ENCODE measurements around the gene DLGAP4. TPM values are rescaled to one million over a fixed set of nuclear protein-coding genes. Genes with fewer than 3 reads are reported as not detected.

Gene DLGAP4
- polyA plus RNA-seq, 1 donor (not counting 4 experiments of a cell fraction or from before 2014, with no cell fraction given) = 9.6 TPM

GRCh38 chr20:36367907-36368799 lies 62.0 kb downstream of the DLGAP4 start:
- Histone ChIP-seq H3K79me2 (ENCODE audit: control insufficient read depth, insufficient read depth, low read length) (no peaks in the 10 kb centered on the region), H3K9me3 (ENCODE audit: control insufficient read depth, low read depth, low read length) (no peaks in the 10 kb centered on the region), H3K9me1 (ENCODE audit: control insufficient read depth, extremely low read depth, insufficient read depth, low read length) (no peaks in the 10 kb centered on the region), H3K9ac (ENCODE audit: control insufficient read depth, extremely low read depth, insufficient read depth, low read length) (no peak overlapping the region), H3K27me3 (ENCODE audit: control insufficient read depth, extremely low read depth, insufficient read depth, low read length) (no peaks in the 10 kb centered on the region), H3K36me3 (ENCODE audit: control insufficient read depth in 2 of 2, extremely low read depth in 1 of 2, insufficient read depth in 2 of 2, low read length in 2 of 2) (no peaks in the 10 kb centered on the region), H3K4me1 (ENCODE audit: control insufficient read depth, extremely low read depth, insufficient read depth, low read length) (no peaks in the 10 kb centered on the region), H3K4me3 (ENCODE audit: control insufficient read depth in 2 of 3, extremely low read depth in 1 of 3, insufficient read depth in 2 of 3, low read depth in 1 of 3, low read length in 3 of 3) (no peak overlapping the region), H3K4me2 (ENCODE audit: control insufficient read depth, extremely low read depth, insufficient read depth, low read depth, low read length) (no peak overlapping the region), H4K20me1 (ENCODE audit: control insufficient read depth, extremely low read depth, insufficient read depth, low read length) (peaks cover 2% of the 10 kb centered on the region), H2AFZ (ENCODE audit: control insufficient read depth, low read length) (no peak overlapping the region), H3K27ac (ENCODE audit: control insufficient read depth, insufficient read depth, low read length) (no peak overlapping the region)
- dilution Hi-C loops (cut with MboI; ENCODE audit: extremely low pct_ligation_motif_present, low sequenced_read_pairs) = no loop called here
- DNase-seq (ENCODE audit: low read depth, low spot score) (no peak), FAIRE-seq (no peak)
- TF ChIP-seq CTCF (optimal IDR thresholded peaks at IDR 0.05 in 1 of 3, IDR thresholded peaks at IDR 0.05 in 1 of 3, conservative IDR thresholded peaks at IDR 0.05 in 1 of 3; ENCODE audit: extremely low read depth in 1 of 3, insufficient read depth in 2 of 3, low read length in 3 of 3) (no peak), EZH2 (IDR thresholded peaks at IDR 0.05; ENCODE audit: low read length) (no peak)

DNA sequence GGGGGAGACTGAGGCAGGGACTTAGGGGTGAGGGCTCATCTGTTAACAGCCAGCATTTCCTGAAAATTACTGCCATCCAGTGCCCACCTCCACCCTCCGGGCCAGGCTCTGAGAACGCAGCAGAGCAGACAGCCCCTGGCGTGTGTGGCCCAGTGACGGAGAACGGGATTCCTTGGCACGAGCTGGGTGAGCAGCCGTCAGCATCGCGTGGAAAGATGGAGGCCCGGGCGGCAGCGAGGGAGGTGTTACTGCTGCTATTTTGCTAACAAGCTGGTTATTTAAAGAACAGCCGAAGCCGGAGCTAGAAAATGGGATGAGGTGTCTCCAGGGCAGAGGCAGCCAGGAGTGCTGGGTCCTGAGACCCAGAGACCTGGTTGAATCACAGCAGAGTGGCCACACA lies 62.7 kb downstream of the DLGAP4 start:
- Histone ChIP-seq H3K9ac (ENCODE audit: control insufficient read depth, extremely low read depth, insufficient read depth, low read length) (no peak overlapping the region), H3K4me3 (ENCODE audit: control insufficient read depth in 2 of 3, extremely low read depth in 1 of 3, insufficient read depth in 2 of 3, low read depth in 1 of 3, low read length in 3 of 3) (no peak overlapping the region), H3K79me2 (ENCODE audit: control insufficient read depth, insufficient read depth, low read length) (no peaks in the 10 kb centered on the region), H2AFZ (ENCODE audit: control insufficient read depth, low read length) (no peak overlapping the region), H3K4me2 (ENCODE audit: control insufficient read depth, extremely low read depth, insufficient read depth, low read depth, low read length) (no peak overlapping the region), H3K4me1 (ENCODE audit: control insufficient read depth, extremely low read depth, insufficient read depth, low read length) (no peaks in the 10 kb centered on the region), H3K9me3 (ENCODE audit: control insufficient read depth, low read depth, low read length) (no peaks in the 10 kb centered on the region), H3K27ac (ENCODE audit: control insufficient read depth, insufficient read depth, low read length) (no peak overlapping the region), H4K20me1 (ENCODE audit: control insufficient read depth, extremely low read depth, insufficient read depth, low read length) (peaks cover 2% of the 10 kb centered on the region), H3K36me3 (ENCODE audit: control insufficient read depth in 2 of 2, extremely low read depth in 1 of 2, insufficient read depth in 2 of 2, low read length in 2 of 2) (no peaks in the 10 kb centered on the region), H3K27me3 (ENCODE audit: control insufficient read depth, extremely low read depth, insufficient read depth, low read length) (no peaks in the 10 kb centered on the region), H3K9me1 (ENCODE audit: control insufficient read depth, extremely low read depth, insufficient read depth, low read length) (no peaks in the 10 kb centered on the region)
- dilution Hi-C loops (cut with MboI; ENCODE audit: extremely low pct_ligation_motif_present, low sequenced_read_pairs) = no loop called here
- DNase-seq (ENCODE audit: low read depth, low spot score) (no peak), FAIRE-seq (no peak)
- no peak for TF ChIP-seq CTCF (optimal IDR thresholded peaks at IDR 0.05 in 1 of 3, IDR thresholded peaks at IDR 0.05 in 1 of 3, conservative IDR thresholded peaks at IDR 0.05 in 1 of 3; ENCODE audit: extremely low read depth in 1 of 3, insufficient read depth in 2 of 3, low read length in 3 of 3)
- no peak for TF ChIP-seq EZH2 (IDR thresholded peaks at IDR 0.05; ENCODE audit: low read length)
